ENCODE measurements around the gene TBKBP1.

TBKBP1 gene

DNA sequence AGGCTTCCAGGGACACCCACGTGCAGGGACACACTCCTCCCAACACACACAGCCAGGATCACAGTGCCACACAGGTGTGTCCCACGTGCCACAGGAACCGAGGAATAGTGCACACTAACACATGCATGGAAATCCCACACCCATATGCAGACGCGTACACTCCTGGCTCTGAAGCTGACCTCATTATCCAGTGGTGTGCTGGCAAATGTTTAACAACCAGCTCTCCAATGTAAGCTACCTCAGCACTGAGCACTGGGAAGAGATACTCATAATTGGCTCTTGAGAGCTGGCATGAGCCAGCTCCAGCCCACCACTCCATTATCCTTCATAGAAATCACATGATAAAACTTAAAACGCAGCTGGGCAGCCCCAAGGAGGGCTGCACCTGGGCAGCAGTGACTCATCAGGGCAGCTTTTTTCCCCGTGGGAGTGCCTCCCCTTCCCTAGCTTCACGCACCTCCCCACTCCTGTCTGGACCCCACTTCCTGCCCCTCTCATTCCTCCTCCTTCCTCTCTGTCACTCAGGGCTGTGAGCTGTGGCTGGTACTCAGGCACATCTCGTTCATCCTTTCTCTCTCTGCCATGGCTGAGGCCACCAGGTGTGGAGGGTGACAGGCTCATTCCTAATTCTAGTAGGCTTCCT, 24.1 kb downstream of the TBKBP1 start (continued):
- TF ChIP-seq ZNF600 (tag by site-specific recombination; IDR thresholded peaks at IDR 0.05) (no peak), HOXC10 (CRISPR knock-in tag; IDR thresholded peaks at IDR 0.05) (no peak), ZNF664 (tag by site-specific recombination; IDR thresholded peaks at IDR 0.05) (no peak), ZNF777 (tag by site-specific recombination; IDR thresholded peaks at IDR 0.05; ENCODE audit: borderline replicate concordance) (no peak), EGR2 (tag by site-specific recombination; IDR thresholded peaks at IDR 0.05; ENCODE audit: low read depth) (peak; percentile 39; the same call in 1 of the 2 replicates), SP2 (tag by site-specific recombination; IDR thresholded peaks at IDR 0.05) (0 out of 2 replicates have a peak, but pooled peaks have one; percentile 28), MEIS1 (CRISPR knock-in tag; IDR thresholded peaks at IDR 0.05; ENCODE audit: borderline replicate concordance) (no peak), GFI1B (tag by site-specific recombination; IDR thresholded peaks at IDR 0.05) (no peak), REPIN1 (tag by site-specific recombination; IDR thresholded peaks at IDR 0.05; ENCODE audit: low read depth) (no peak), MZF1 (tag by site-specific recombination; IDR thresholded peaks at IDR 0.05; ENCODE audit: borderline replicate concordance) (no peak), ZNF248 (tag by site-specific recombination; IDR thresholded peaks at IDR 0.05) (no peak), ZNF175 (tag by site-specific recombination; IDR thresholded peaks at IDR 0.05) (no peak), GLI4 (tag by site-specific recombination; IDR thresholded peaks at IDR 0.05) (no peak), ZBTB48 (tag by site-specific recombination; IDR thresholded peaks at IDR 0.05) (no peak)
- TF ChIP-seq, protein P1, sequence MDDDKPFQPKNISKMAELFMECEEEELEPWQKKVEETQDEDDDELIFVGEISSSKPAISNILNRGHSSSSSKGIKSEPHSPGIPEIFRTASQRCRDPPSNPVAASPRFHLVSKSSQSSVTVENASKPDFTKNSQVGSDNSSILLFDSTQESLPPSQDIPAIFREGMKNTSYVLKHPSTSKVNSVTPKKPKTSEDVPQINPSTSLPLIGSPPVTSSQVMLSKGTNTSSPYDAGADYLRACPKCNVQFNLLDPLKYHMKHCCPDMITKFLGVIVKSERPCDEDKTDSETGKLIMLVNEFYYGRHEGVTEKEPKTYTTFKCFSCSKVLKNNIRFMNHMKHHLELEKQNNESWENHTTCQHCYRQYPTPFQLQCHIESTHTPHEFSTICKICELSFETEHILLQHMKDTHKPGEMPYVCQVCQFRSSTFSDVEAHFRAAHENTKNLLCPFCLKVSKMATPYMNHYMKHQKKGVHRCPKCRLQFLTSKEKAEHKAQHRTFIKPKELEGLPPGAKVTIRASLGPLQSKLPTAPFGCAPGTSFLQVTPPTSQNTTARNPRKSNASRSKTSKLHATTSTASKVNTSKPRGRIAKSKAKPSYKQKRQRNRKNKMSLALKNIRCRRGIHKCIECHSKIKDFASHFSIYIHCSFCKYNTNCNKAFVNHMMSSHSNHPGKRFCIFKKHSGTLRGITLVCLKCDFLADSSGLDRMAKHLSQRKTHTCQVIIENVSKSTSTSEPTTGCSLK (tag by site-specific recombination; IDR thresholded peaks at IDR 0.05) = no peak

DNA sequence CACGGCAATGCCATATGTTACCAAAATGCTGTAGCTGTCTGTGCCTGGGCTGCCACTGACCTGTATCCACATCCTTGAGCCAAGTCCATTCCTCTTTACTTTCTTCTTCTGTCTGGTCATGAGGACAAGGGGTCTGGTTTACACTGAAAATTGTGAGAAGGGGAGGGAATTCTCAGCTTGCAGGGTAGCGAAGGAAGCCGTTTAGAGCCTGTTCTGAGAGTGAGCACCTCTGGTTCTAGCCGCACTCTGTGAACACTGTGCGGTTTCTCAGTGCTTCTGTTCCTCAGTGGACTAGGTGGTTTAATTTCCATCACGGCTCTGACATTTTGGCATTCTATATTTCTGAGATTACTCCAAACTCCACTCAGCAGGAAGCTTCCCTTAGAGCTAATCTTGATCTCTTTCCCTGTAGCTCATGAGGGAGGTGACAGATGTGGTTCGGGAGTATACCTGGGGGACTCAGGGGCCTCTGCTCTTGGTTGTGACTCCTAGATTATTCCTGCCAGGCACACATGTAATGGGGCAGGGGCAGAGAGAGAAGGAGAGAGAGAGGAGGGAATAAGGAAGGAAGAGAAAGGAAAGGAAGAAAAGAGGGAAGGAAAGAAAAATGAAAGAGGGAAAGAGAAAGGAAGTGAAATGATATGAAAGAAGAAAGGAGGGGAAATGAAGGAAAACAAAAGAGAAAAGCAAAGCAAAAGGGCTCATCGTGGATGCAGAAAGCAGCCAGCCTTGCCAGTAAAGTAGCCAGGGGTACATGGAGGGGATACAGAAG, 24.9 kb downstream of the TBKBP1 start:
- TF ChIP-seq WT1 (tag by site-specific recombination; IDR thresholded peaks at IDR 0.05) (0 out of 2 replicates have a peak, but pooled peaks have one; percentile 55), ZNF791 (tag by site-specific recombination; IDR thresholded peaks at IDR 0.05) (no peak), PRDM1 (tag by site-specific recombination; IDR thresholded peaks at IDR 0.05) (peak; percentile 100), ZNF366 (tag by site-specific recombination; conservative IDR thresholded peaks at IDR 0.05) (peak; percentile 92), ZBTB17 (tag by site-specific recombination; IDR thresholded peaks at IDR 0.05) (peak; percentile 53; the same call in 1 of the 2 replicates), ZNF585B (tag by site-specific recombination; IDR thresholded peaks at IDR 0.05) (no peak)
- no peaks in the 10 kb centered on the region for H3K36me3 ChIP-seq (ENCODE audit: control insufficient read depth in 2 of 2, insufficient read depth in 1 of 2, low read length in 2 of 2)
- no peak overlapping the region for H3K4me3 ChIP-seq (ENCODE audit: low read depth, low read length)
- CTCF ChIA-PET = interaction anchor here (0.5 to 2.7 kb wide), 19 partner anchors 7 to 883 kb away, joined by 3 to 25 read pairs (median 3); partner anchors contain the start of genes SP6 and TBX21
- POLR2A ChIA-PET = interaction anchor here (0.6 to 1.7 kb wide), 4 partner anchors 18 to 22 kb away, joined by 3 to 9 read pairs (median 4); no protein-coding TSS in a partner anchor
- H3K27ac ChIP-seq (ENCODE audit: extremely low read depth, low read depth, low read length) = no peak overlapping the region
- peaks cover 2% of the 10 kb centered on the region for H3K4me1 ChIP-seq (ENCODE audit: control insufficient read depth, insufficient read depth, low read length)
- H3K9me3 ChIP-seq (ENCODE audit: control insufficient read depth, insufficient read depth, low read depth, low read length) = no peaks in the 10 kb centered on the region
